Measurements from ENCODE around the gene KIAA1328. TPM values are rescaled to one million over a fixed set of nuclear protein-coding genes. Genes with fewer than 3 reads are reported as not detected.

KIAA1328 gene
- total and polyA plus RNA-seq, 9 of the 15 experiments (the other 6 are each of a cell fraction or from before 2014, with no cell fraction given), result 4.0 to 8.6 (median 7.4) TPM

- no peak overlapping the region for H3K27ac ChIP-seq (ENCODE audit: extremely low read depth, low read depth, low read length)
- H4K20me1 ChIP-seq (replicated peaks; ENCODE audit: control insufficient read depth, insufficient read depth, low read length), result no peaks in the 10 kb centered on the region; the same call in 1 of the 2 replicates
- FAIRE-seq, result peak; percentile 87
- peaks cover 0 to 14% of the 10 kb centered on the region in 2 experiments; a peak in 3 of 5 replicates for H3K27me3 ChIP-seq (ENCODE audit: control insufficient read depth in 2 of 2, insufficient read depth in 2 of 2, low read length in 2 of 2)
- WGBS (ENCODE audit: insufficient coverage, low coverage, missing lambda C conversion rate), result 3% methylated on average over 8 of the region's 8 CpGs
- H3K36me3 ChIP-seq (ENCODE audit: control insufficient read depth, insufficient read depth, low read length), result no peaks in the 10 kb centered on the region
- no peak overlapping the region for H3K9ac ChIP-seq (ENCODE audit: insufficient read depth in 1 of 2, low read depth in 2 of 2, low read length in 2 of 2)
- no peaks in the 10 kb centered on the region for H3K9me1 ChIP-seq (ENCODE audit: control insufficient read depth, insufficient read depth, low read length)
- no peak overlapping the region for H3K4me3 ChIP-seq
- BruUV-seq (replicated peaks), result no TSS peak
- POLR2A ChIA-PET, result interaction anchor here (0.6 to 0.7 kb wide), 3 partner anchors 8 to 354 kb away, joined by 3 to 5 read pairs (median 3); no protein-coding TSS in a partner anchor
- no peaks in the 10 kb centered on the region for H3K9me3 ChIP-seq (replicated peaks; ENCODE audit: control insufficient read depth, insufficient read depth, low read depth, low read length)
- CTCF ChIA-PET (ENCODE audit: low intra/inter-chr PET ratio), result no interaction called here
- peak; percentile 68 for ATAC-seq
- no peak overlapping the region for H2AFZ ChIP-seq (ENCODE audit: low read depth, low read length)
- intact Hi-C loops (cut with micrococcal nuclease), result no loop called here
- in situ Hi-C loops (cut with MboI), result no loop called here
- no peak overlapping the region for H3K4me2 ChIP-seq (ENCODE audit: insufficient read depth, low read length)
- peak; percentile 56 to 76 (median 66) for DNase-seq (ENCODE audit: extremely low read depth in 1 of 4, low spot score in 3 of 4)
- peaks cover 0 to 15% of the 10 kb centered on the region in 2 experiments; a peak in 1 of 5 replicates for H3K4me1 ChIP-seq (replicated peaks in 1 of 2; ENCODE audit: control insufficient read depth in 2 of 2, insufficient read depth in 2 of 2, low read length in 2 of 2)
- H3K79me2 ChIP-seq (ENCODE audit: control insufficient read depth, insufficient read depth, low read length), result no peaks in the 10 kb centered on the region
- TF ChIP-seq ZNF212 (CRISPR knock-in tag; IDR thresholded peaks at IDR 0.05), result no peak
- no peak for TF ChIP-seq NFXL1 (CRISPR knock-in tag; IDR thresholded peaks at IDR 0.05)
- peak; percentile 94; the same call in 1 of the 2 replicates for TF ChIP-seq KAT7 (CRISPR knock-in tag; IDR thresholded peaks at IDR 0.05; ENCODE audit: borderline replicate concordance)
- peak; percentile 75 for TF ChIP-seq TEAD2 (tag; IDR thresholded peaks at IDR 0.05)
- no peak for TF ChIP-seq PURB (CRISPR knock-in tag; IDR thresholded peaks at IDR 0.05; ENCODE audit: low read depth)
- peak in 1 of 3 experiments; percentile 86; a peak in 2 of 6 replicates for TF ChIP-seq ZBTB11 (CRISPR knock-in tag; IDR thresholded peaks at IDR 0.05)
- TF ChIP-seq TGIF2 (CRISPR knock-in tag; IDR thresholded peaks at IDR 0.05), result peak; percentile 99
- peak; percentile 45; the same call in 1 of the 2 replicates for TF ChIP-seq TEAD4 (IDR thresholded peaks at IDR 0.05; ENCODE audit: low read length)
- peak; percentile 99 for TF ChIP-seq TEAD4 (CRISPR knock-in tag; IDR thresholded peaks at IDR 0.05; ENCODE audit: borderline replicate concordance)
- peak; percentile 63; the same call in 1 of the 2 replicates for TF ChIP-seq CBFB (CRISPR knock-in tag; IDR thresholded peaks at IDR 0.05)
- TF ChIP-seq PPARD (CRISPR knock-in tag; IDR thresholded peaks at IDR 0.05), result no peak
- TF ChIP-seq E2F1 (CRISPR knock-in tag; IDR thresholded peaks at IDR 0.05), result peak; percentile 98
- TF ChIP-seq EWSR1 (IDR thresholded peaks at IDR 0.05; ENCODE audit: borderline replicate concordance, low read depth, partially characterized antibody), result no peak
- TF ChIP-seq ZFX (CRISPR knock-in tag; IDR thresholded peaks at IDR 0.05), result peak; percentile 52
- TF ChIP-seq CHD4 (IDR thresholded peaks at IDR 0.05; ENCODE audit: insufficient read depth, insufficient replicate concordance, low read depth, low read length, poor library complexity, severe bottlenecking), result no peak
- TF ChIP-seq TCF3 (CRISPR knock-in tag; IDR thresholded peaks at IDR 0.05), result peak; percentile 57; the same call in 1 of the 2 replicates
Observed at GRCh38 chr18:37270038-37270665, 441.2 kb downstream of the KIAA1328 start.

All from K562 (cell line).